ENCODE measurements around the gene SURF2.

- no peak for TF ChIP-seq CTCF (IDR thresholded peaks at IDR 0.05)
- TF ChIP-seq POLR2A (IDR thresholded peaks at IDR 0.05): no peak
These were observed 37.0 kb downstream of the SURF2 start for GRCh38 chr9:133393399-133393798.

Data from heart left ventricle (tissue), 13 donors.